ENCODE data around the gene JAM3.
A peak's percentile ranks its signal among the peaks of the same experiment; 100 is the strongest.

The JAM3 gene

GRCh38 chr11:134041791-134042696, 26.8 kb upstream of the JAM3 start:
- H3K27ac ChIP-seq (replicated peaks; ENCODE audit: low read length) = no peak overlapping the region

GRCh38 chr11:134043821-134044420, 25.0 kb upstream of the JAM3 start:
- no peak overlapping the region for H3K9ac ChIP-seq (ENCODE audit: low read depth, low read length, poor library complexity)
- H2AK5ac ChIP-seq (ENCODE audit: low read depth, low read length) = peak overlapping the region; percentile 5
- H3K4me2 ChIP-seq (ENCODE audit: insufficient read depth, low read length, poor library complexity, severe bottlenecking) = no peak overlapping the region
- H3K18ac ChIP-seq (ENCODE audit: low read length) = no peak overlapping the region
- peaks cover 0 to 65% (median 0%) of the 10 kb centered on the region in 3 experiments for H3K27me3 ChIP-seq (ENCODE audit: control insufficient read depth in 3 of 3, insufficient read depth in 3 of 3, low read depth in 1 of 3, low read length in 3 of 3)
- peak overlapping the region; percentile 37 for H3K23ac ChIP-seq (ENCODE audit: low read depth, low read length, poor library complexity)
- no peak overlapping the region for H4K91ac ChIP-seq (ENCODE audit: low read depth, low read length, poor library complexity)
- H4K8ac ChIP-seq (ENCODE audit: low read depth, low read length) = no peak overlapping the region
- H2BK120ac ChIP-seq (ENCODE audit: low read depth, low read length) = peak overlapping the region; percentile 40
- H3K4me1 ChIP-seq (ENCODE audit: control insufficient read depth in 2 of 2, insufficient read depth in 1 of 2, low read depth in 1 of 2, low read length in 2 of 2) = peaks cover 8 to 19% of the 10 kb centered on the region in 2 donors
- no peak overlapping the region for H2BK12ac ChIP-seq (ENCODE audit: low read length)
- no peaks in the 10 kb centered on the region for H3K9me3 ChIP-seq (replicated peaks in 1 of 2; ENCODE audit: control insufficient read depth in 2 of 2, insufficient read depth in 1 of 2, low read depth in 1 of 2, low read length in 2 of 2)
- no peak overlapping the region for H3K14ac ChIP-seq (ENCODE audit: low read length)
- H3K79me1 ChIP-seq (ENCODE audit: low read depth, low read length) = no peaks in the 10 kb centered on the region
- no peak overlapping the region for H2AFZ ChIP-seq (ENCODE audit: low read length)
- H3K36me3 ChIP-seq (replicated peaks in 1 of 2; ENCODE audit: control insufficient read depth in 2 of 2, insufficient read depth in 2 of 2, low read length in 2 of 2) = no peaks in the 10 kb centered on the region
- H3K4me3 ChIP-seq (ENCODE audit: low read length in 2 of 2) = no peak overlapping the region
- H3K27ac ChIP-seq (replicated peaks; ENCODE audit: low read length) = no peak overlapping the region
- no CpG with 5 or more reads among the region's 9 CpGs for WGBS, 2 donors (ENCODE audit: extremely low coverage in 2 of 2, insufficient read length in 2 of 2, insufficient replicate concordance in 1 of 2)
- H2BK5ac ChIP-seq (ENCODE audit: low read length) = no peak overlapping the region
- no peak for DNase-seq (ENCODE audit: low spot score)
- no peak overlapping the region for H3K4ac ChIP-seq (ENCODE audit: low read length)
- no peak overlapping the region for H2BK15ac ChIP-seq (ENCODE audit: low read length)

More at GRCh38 chr11:134041791-134042696, 26.8 kb upstream of the JAM3 start:
- Histone ChIP-seq H3K4ac (ENCODE audit: low read length) (no peak overlapping the region), H3K79me1 (ENCODE audit: low read depth, low read length) (no peaks in the 10 kb centered on the region), H3K23ac (ENCODE audit: low read depth, low read length, poor library complexity) (no peak overlapping the region), H4K91ac (ENCODE audit: low read depth, low read length, poor library complexity) (no peak overlapping the region), H2BK12ac (ENCODE audit: low read length) (no peak overlapping the region), H3K9ac (ENCODE audit: low read depth, low read length, poor library complexity) (peak overlapping the region; percentile 53), H2BK5ac (ENCODE audit: low read length) (no peak overlapping the region), H3K36me3 (replicated peaks in 1 of 2; ENCODE audit: control insufficient read depth in 2 of 2, insufficient read depth in 2 of 2, low read length in 2 of 2) (no peaks in the 10 kb centered on the region), H3K9me3 (replicated peaks in 1 of 2; ENCODE audit: control insufficient read depth in 2 of 2, insufficient read depth in 1 of 2, low read depth in 1 of 2, low read length in 2 of 2) (no peaks in the 10 kb centered on the region), H2BK120ac (ENCODE audit: low read depth, low read length) (no peak overlapping the region), H3K18ac (ENCODE audit: low read length) (peak overlapping the region; percentile 46), H2AFZ (ENCODE audit: low read length) (no peak overlapping the region), H2AK5ac (ENCODE audit: low read depth, low read length) (peak overlapping the region; percentile 9), H3K4me3 (ENCODE audit: low read length in 2 of 2) (no peak overlapping the region), H4K8ac (ENCODE audit: low read depth, low read length) (no peak overlapping the region), H3K4me2 (ENCODE audit: insufficient read depth, low read length, poor library complexity, severe bottlenecking) (no peak overlapping the region), H2BK15ac (ENCODE audit: low read length) (peak overlapping the region; percentile 39), H3K4me1 (ENCODE audit: control insufficient read depth in 2 of 2, insufficient read depth in 1 of 2, low read depth in 1 of 2, low read length in 2 of 2) (peaks cover 16 to 24% of the 10 kb centered on the region in 2 donors), H3K27me3 (ENCODE audit: control insufficient read depth in 3 of 3, insufficient read depth in 3 of 3, low read depth in 1 of 3, low read length in 3 of 3) (peaks cover 0 to 62% (median 0%) of the 10 kb centered on the region in 3 experiments), H3K14ac (ENCODE audit: low read length) (no peak overlapping the region)
- no CpG with 5 or more reads among the region's 30 CpGs for WGBS, 2 donors (ENCODE audit: extremely low coverage in 2 of 2, insufficient read length in 2 of 2, insufficient replicate concordance in 1 of 2)
- no peak for DNase-seq (ENCODE audit: low spot score)

GRCh38 chr11:134044514-134045284, 24.2 kb upstream of the JAM3 start:
- no peak overlapping the region for H2BK12ac ChIP-seq (ENCODE audit: low read length)
- H3K18ac ChIP-seq (ENCODE audit: low read length) = no peak overlapping the region
- no peak overlapping the region for H3K4me2 ChIP-seq (ENCODE audit: insufficient read depth, low read length, poor library complexity, severe bottlenecking)
- no peak overlapping the region for H3K23ac ChIP-seq (ENCODE audit: low read depth, low read length, poor library complexity)
- H3K27ac ChIP-seq (replicated peaks; ENCODE audit: low read length) = no peak overlapping the region
- H3K9ac ChIP-seq (ENCODE audit: low read depth, low read length, poor library complexity) = no peak overlapping the region
- H3K4me1 ChIP-seq (ENCODE audit: control insufficient read depth in 2 of 2, insufficient read depth in 1 of 2, low read depth in 1 of 2, low read length in 2 of 2) = peaks cover 4 to 11% of the 10 kb centered on the region in 2 donors
- no peak overlapping the region for H4K91ac ChIP-seq (ENCODE audit: low read depth, low read length, poor library complexity)
- H3K14ac ChIP-seq (ENCODE audit: low read length) = no peak overlapping the region
- no peaks in the 10 kb centered on the region for H3K79me1 ChIP-seq (ENCODE audit: low read depth, low read length)
- no peak overlapping the region for H2AK5ac ChIP-seq (ENCODE audit: low read depth, low read length)
- H3K4ac ChIP-seq (ENCODE audit: low read length) = no peak overlapping the region
- no peak overlapping the region for H2BK5ac ChIP-seq (ENCODE audit: low read length)
- no peak overlapping the region for H2BK15ac ChIP-seq (ENCODE audit: low read length)
- DNase-seq (ENCODE audit: low spot score) = no peak
- H3K9me3 ChIP-seq (replicated peaks in 1 of 2; ENCODE audit: control insufficient read depth in 2 of 2, insufficient read depth in 1 of 2, low read depth in 1 of 2, low read length in 2 of 2) = no peaks in the 10 kb centered on the region
- no CpG with 5 or more reads among the region's 16 CpGs for WGBS, 2 donors (ENCODE audit: extremely low coverage in 2 of 2, insufficient read length in 2 of 2, insufficient replicate concordance in 1 of 2)
- H2AFZ ChIP-seq (ENCODE audit: low read length) = no peak overlapping the region
- no peak overlapping the region for H4K8ac ChIP-seq (ENCODE audit: low read depth, low read length)
- H3K27me3 ChIP-seq (ENCODE audit: control insufficient read depth in 3 of 3, insufficient read depth in 3 of 3, low read depth in 1 of 3, low read length in 3 of 3) = peaks cover 0 to 61% (median 0%) of the 10 kb centered on the region in 3 experiments
- no peak overlapping the region for H2BK120ac ChIP-seq (ENCODE audit: low read depth, low read length)
- H3K36me3 ChIP-seq (replicated peaks in 1 of 2; ENCODE audit: control insufficient read depth in 2 of 2, insufficient read depth in 2 of 2, low read length in 2 of 2) = no peaks in the 10 kb centered on the region
- no peak overlapping the region for H3K4me3 ChIP-seq (ENCODE audit: low read length in 2 of 2)
